Pancreas (tissue), 10 donors: ENCODE measurements around the gene DLGAP1. TPM values are rescaled to one million over a fixed set of nuclear protein-coding genes. Genes with fewer than 3 reads are reported as not detected.

ENCODE experiments used
- ATAC-seq, 4 donors: fragments of 200-7000 bp; cut with Tn5 transposase; one replicate each; pipeline versions ENCODE4 v1.8.0 to v1.9.1; 2020; ENCODE audit warnings: mild to moderate bottlenecking in 4 of 4, moderate library complexity in 4 of 4
- DNase-seq, 6 donors: peaks; one replicate each; pipeline ENCODE4 v3.0.0-alpha.2; 2020
- FAIRE-seq: peaks from 2 replicates; lab custom pipeline; 2012; peaks lifted over from hg19 to GRCh38; lab: Jason Lieb, UNC
- H3K27ac ChIP-seq, 4 donors: fragments of 200-600 bp; sonication (generic); 1 replicate in 3 of 4; 2 replicates in 1 of 4; pipeline versions ENCODE4 v1.5.0 to v1.8.0; 2020
- H3K27me3 ChIP-seq, 4 donors: fragments of 200-600 bp; one replicate each; pipeline ENCODE4 v1.8.0; 2021
- H3K36me3 ChIP-seq, 3 donors: fragments of 200-600 bp; sonication (generic) in 1 of 3; one replicate each; pipeline versions ENCODE4 v1.5.0 to v1.8.0; 2020 to 2021
- H3K4me1 ChIP-seq, 3 donors: fragments of 200-600 bp; one replicate each; pipeline ENCODE4 v1.8.0; 2021
- H3K4me3 ChIP-seq, 4 donors: fragments of 200-600 bp; sonication (generic) in 2 of 4; one replicate each; pipeline versions ENCODE4 v1.5.0 to v1.8.0; 2020 to 2021
- H3K9me3 ChIP-seq, 4 donors: fragments of 200-600 bp; one replicate each; pipeline ENCODE4 v1.8.0; 2021
- WGBS, 2 donors: extraction: QIAGEN DNeasy Blood & Tissue Kit; methylation state at CpG; one replicate each; pipeline ENCODE4 v1.1.7; 2013; 5-methylcytosine and 5-hydroxymethylcytosine counted together
- intact Hi-C, 3 donors: fragments of 100-400 bp; cut with DNase I; formaldehyde crosslinking; loops; one replicate each; pipeline versions ENCODE4 v1.11.1 to v1.14.2; 2022
- polyA plus RNA-seq, 2 donors: library from polyadenylated mRNA; stranded (reverse); fragments of 200-250 nt; gene quantifications; one replicate each; pipeline ENCODE4 v1.2.3, GENCODE V29; 2013
- total RNA-seq, 6 donors: library from RNA; stranded (reverse); fragmentation: NEBNext Ultra II Directional in 4 of 6; extraction: Animal tissue kit (Norgen Biotek cat#: 25700) in 4 of 6; gene quantifications; one replicate each; pipeline versions ENCODE4 v1.2.1 to v1.2.4, GENCODE V29; 2021 to 2023
- TF ChIP-seq, protein P1 (sequence below), 4 donors: fragments of 200-600 bp; sonication (generic) in 3 of 4; IDR thresholded peaks; one replicate each; pipeline versions ENCODE4 v1.5.0 to v1.8.0; 2021; ENCODE audit warnings: antibody characterized with exemption in 4 of 4
- donor health status: healthy with polysubstance abuse.
- donor health status: DM: no; HTN: no; CAD: no; lungs with moderate emphysema.
- donor health status: DM: no; HTN: no; CAD: no.
- donor health status: control.
- donor health status: control.
- donor health status: Bipolar disorder and iron deficiency.
- donor health status: DM: yes; HTN: yes; CAD: no.
- donor health status: DM: no; HTN: no; CAD: no.
- donor health status: DM: no; HTN: no; CAD: no.
- donor health status: DM: yes; HTN: yes; CAD: no.

The DLGAP1 gene
- total and polyA plus RNA-seq, 8 donors, result 0.12 to 0.62 (median 0.30) TPM; not detected in 2

DNA sequence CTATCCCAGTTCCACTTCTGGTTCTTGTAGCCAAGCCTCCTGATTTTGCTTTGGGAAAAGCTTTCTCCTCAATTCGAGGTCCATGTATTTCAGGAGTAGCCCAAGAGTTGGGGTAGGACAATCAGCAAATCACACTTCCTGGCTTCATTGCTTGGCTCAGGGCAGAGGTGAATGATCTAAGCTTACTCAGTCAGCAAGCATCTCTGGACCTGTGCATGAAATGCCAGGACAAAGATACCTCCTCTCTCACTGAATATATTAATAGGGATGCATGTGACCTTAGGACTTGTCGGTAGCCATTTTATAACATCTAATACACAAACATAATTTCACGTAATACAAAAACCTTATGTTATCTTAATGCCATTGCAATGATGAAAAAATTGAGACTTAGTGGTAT is 632.0 kb downstream of the DLGAP1 start:
- H3K27ac ChIP-seq, result no peak overlapping the region
- TF ChIP-seq, protein P1, sequence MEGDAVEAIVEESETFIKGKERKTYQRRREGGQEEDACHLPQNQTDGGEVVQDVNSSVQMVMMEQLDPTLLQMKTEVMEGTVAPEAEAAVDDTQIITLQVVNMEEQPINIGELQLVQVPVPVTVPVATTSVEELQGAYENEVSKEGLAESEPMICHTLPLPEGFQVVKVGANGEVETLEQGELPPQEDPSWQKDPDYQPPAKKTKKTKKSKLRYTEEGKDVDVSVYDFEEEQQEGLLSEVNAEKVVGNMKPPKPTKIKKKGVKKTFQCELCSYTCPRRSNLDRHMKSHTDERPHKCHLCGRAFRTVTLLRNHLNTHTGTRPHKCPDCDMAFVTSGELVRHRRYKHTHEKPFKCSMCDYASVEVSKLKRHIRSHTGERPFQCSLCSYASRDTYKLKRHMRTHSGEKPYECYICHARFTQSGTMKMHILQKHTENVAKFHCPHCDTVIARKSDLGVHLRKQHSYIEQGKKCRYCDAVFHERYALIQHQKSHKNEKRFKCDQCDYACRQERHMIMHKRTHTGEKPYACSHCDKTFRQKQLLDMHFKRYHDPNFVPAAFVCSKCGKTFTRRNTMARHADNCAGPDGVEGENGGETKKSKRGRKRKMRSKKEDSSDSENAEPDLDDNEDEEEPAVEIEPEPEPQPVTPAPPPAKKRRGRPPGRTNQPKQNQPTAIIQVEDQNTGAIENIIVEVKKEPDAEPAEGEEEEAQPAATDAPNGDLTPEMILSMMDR (IDR thresholded peaks at IDR 0.05), result no peak
- no peaks in the 10 kb centered on the region for H3K27me3 ChIP-seq
- ATAC-seq (no peak), FAIRE-seq (no peak), DNase-seq (no peak)
- no peaks in the 10 kb centered on the region for H3K4me1 ChIP-seq
- no peaks in the 10 kb centered on the region for H3K9me3 ChIP-seq
- H3K36me3 ChIP-seq, result no peaks in the 10 kb centered on the region
- WGBS, 2 donors, result 80 to 86% methylated on average over 3 of the region's 3 CpGs
- intact Hi-C loops, result no loop called here
- no peak overlapping the region for H3K4me3 ChIP-seq

DNA sequence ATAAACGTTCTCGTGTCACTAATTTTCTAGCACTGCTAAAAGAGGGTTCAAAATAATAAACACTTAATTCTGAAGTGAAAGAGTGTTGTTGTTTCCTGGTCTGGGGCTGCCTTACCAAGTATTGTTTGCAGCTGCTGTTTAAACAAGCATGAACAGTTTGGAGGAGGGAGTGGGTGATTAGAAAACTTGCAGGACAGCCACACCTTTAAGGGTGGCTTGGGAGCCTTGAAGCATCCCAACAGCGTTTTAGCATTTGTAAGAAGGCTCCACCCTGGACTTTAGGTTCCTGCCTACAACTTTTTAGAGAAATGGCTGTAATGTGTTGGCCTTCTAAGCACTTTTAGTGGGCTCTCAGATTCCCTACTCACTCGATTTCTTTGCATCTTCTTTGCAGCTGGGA is 633.6 kb downstream of the DLGAP1 start:
- Histone ChIP-seq H3K4me1 (no peaks in the 10 kb centered on the region), H3K36me3 (no peaks in the 10 kb centered on the region), H3K9me3 (no peaks in the 10 kb centered on the region), H3K4me3 (no peak overlapping the region), H3K27me3 (no peaks in the 10 kb centered on the region), H3K27ac (no peak overlapping the region)
- FAIRE-seq, result no peak
- no peak for ATAC-seq
- intact Hi-C loops, result no loop called here
- no peak for DNase-seq
- 60 to 64% methylated on average over 4 of the region's 4 CpGs for WGBS, 2 donors
- TF ChIP-seq, protein P1 (IDR thresholded peaks at IDR 0.05), result no peak

DNA sequence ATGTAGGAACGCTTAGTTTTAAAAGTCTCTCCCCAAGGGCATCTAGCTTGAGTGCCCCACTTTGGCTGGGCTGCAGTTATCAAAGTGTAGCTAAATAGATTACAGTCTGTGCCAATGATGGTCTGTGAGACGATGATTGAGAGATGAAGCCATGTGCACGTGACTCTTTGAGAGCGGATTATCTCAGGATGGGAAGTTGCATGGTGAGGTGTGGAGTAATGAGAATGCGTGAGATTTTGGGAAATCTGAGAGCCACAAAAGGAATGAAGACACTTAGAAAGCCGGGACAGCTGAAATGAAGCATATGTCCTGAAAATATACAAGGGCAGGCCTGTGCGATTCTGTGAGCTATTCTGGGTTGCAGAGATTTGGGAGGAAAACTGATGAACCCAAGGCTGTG is 635.1 kb downstream of the DLGAP1 start:
- Histone ChIP-seq H3K27ac (no peak overlapping the region), H3K9me3 (no peaks in the 10 kb centered on the region), H3K27me3 (no peaks in the 10 kb centered on the region), H3K36me3 (no peaks in the 10 kb centered on the region), H3K4me1 (no peaks in the 10 kb centered on the region), H3K4me3 (no peak overlapping the region)
- TF ChIP-seq, protein P1 (IDR thresholded peaks at IDR 0.05), result no peak
- FAIRE-seq, result no peak
- DNase-seq, result no peak
- intact Hi-C loops, result no loop called here
- 83 to 90% methylated on average over 7 of the region's 7 CpGs for WGBS, 2 donors
- no peak for ATAC-seq

DNA sequence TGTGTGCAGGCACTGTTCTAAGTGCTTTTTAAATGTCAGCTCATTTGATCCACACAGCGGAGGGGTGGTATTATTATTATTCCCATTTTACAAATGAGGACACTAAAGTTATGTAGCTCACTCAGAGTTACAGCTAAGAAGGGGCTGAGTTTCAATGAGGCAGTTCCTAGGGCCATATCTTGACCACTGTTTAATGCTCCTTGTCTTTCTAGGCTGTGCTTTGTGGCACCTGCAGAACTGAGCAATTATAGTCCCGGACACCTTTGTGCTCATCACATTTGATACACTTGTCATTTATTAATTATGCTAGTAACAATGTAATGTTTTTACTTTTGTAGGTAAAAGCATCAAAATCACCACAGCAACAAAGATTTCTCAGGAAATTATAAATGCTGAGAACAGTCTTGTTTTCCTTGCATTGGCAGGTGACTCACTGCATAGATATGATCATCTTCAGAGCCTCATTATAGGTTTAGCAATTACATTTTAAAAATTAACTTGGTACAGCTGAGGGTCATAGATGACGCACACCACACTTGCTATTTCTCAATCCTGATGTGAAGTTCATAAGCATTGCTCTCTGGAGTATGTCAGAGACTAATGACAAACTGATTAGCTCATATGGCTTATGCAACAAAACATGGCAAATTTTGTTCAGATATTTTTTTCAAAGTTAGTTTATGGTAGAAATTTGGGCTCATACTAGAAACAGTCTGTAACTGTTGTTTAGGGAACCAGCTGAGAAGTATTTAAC is 638.3 kb downstream of the DLGAP1 start:
- ATAC-seq (peak; percentile 47 to 90 (median 80)), FAIRE-seq (no peak), DNase-seq (peak in 1 of 6 donors; percentile 15)
- WGBS, 2 donors, result 56 to 59% methylated on average over 3 of the region's 3 CpGs
- Histone ChIP-seq H3K9me3 (no peaks in the 10 kb centered on the region), H3K4me1 (no peaks in the 10 kb centered on the region), H3K27ac (peak overlapping the region in 1 of 4 donors; percentile 13), H3K36me3 (no peaks in the 10 kb centered on the region), H3K4me3 (no peak overlapping the region), H3K27me3 (no peaks in the 10 kb centered on the region)
- intact Hi-C loops, result no loop called here
- TF ChIP-seq, protein P1 (IDR thresholded peaks at IDR 0.05), result no peak

DNA sequence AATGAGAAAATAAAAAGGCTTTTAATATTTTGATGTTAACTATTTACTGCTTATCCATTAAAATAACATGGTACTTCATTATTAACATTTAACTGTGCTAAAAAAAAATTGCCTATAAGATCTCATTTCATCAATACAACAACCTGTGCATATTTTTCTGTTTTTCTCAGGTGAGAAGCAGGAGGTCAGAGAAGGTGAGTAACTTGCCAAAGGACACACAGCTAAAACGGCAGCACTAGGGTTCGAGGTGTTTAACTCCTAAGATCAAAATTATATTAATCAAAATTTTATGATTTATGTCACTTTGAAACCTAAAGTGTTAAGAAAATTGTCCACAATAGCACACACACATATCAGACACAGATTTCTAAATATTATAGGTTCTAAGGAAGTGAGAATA is 639.1 kb downstream of the DLGAP1 start:
- Histone ChIP-seq H3K27ac (no peak overlapping the region), H3K27me3 (no peaks in the 10 kb centered on the region), H3K4me1 (no peaks in the 10 kb centered on the region), H3K36me3 (no peaks in the 10 kb centered on the region), H3K9me3 (no peaks in the 10 kb centered on the region), H3K4me3 (no peak overlapping the region)
- FAIRE-seq (no peak), DNase-seq (no peak), ATAC-seq (no peak)
- 52 to 60% methylated on average over 2 of the region's 2 CpGs for WGBS, 2 donors
- intact Hi-C loops, result no loop called here
- TF ChIP-seq, protein P1 (IDR thresholded peaks at IDR 0.05), result no peak
